Endothelial cell of umbilical vein (primary cell): ENCODE data around the gene MPEG1.

Source experiments
- POLR2A ChIP-seq: IDR thresholded peaks from 2 replicates; pipeline ENCODE4 v1.6.1; 2012; ENCODE audit warnings: low read depth, mild to moderate bottlenecking, control low read depth, low read length
- TF ChIP-seq, protein P1 (sequence below), 2 donors: IDR thresholded peaks; 1 replicate in 1 of 2; 2 replicates in 1 of 2; pipeline ENCODE4 v1.5.1; 2011; ENCODE audit warnings: low read length in 2 of 2, mild to moderate bottlenecking in 2 of 2, moderate library complexity in 2 of 2, control low read depth in 1 of 2, inconsistent platforms in 1 of 2, low read depth in 1 of 2; ENCODE audit not compliant: insufficient read depth in 1 of 2; ENCODE audit errors: extremely low read depth in 1 of 2

DNA sequence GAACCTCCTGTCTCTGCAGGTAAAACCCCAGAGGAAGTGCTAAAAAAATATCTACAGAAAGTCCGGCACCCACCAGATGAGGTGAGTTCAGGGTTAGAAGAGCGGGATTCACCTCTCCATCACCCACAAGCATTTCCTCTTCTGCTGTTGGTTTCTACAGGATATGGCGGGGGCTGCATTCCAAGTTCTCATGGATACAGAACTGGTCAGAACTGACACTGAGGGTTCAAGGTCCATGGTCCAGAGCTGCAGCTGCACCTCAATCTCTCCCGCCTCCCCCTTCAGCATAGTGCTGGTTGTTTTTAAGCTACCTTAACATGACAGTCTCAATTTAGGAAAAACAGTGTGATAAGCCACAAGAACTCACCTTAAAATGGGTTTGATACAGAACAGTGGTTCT, 21.6 kb downstream of the MPEG1 start:
- TF ChIP-seq, protein P1, sequence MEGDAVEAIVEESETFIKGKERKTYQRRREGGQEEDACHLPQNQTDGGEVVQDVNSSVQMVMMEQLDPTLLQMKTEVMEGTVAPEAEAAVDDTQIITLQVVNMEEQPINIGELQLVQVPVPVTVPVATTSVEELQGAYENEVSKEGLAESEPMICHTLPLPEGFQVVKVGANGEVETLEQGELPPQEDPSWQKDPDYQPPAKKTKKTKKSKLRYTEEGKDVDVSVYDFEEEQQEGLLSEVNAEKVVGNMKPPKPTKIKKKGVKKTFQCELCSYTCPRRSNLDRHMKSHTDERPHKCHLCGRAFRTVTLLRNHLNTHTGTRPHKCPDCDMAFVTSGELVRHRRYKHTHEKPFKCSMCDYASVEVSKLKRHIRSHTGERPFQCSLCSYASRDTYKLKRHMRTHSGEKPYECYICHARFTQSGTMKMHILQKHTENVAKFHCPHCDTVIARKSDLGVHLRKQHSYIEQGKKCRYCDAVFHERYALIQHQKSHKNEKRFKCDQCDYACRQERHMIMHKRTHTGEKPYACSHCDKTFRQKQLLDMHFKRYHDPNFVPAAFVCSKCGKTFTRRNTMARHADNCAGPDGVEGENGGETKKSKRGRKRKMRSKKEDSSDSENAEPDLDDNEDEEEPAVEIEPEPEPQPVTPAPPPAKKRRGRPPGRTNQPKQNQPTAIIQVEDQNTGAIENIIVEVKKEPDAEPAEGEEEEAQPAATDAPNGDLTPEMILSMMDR (IDR thresholded peaks at IDR 0.05; ENCODE audit: extremely low read depth in 1 of 2, insufficient read depth in 1 of 2, low read depth in 1 of 2, low read length in 2 of 2): no peak
- no peak for TF ChIP-seq POLR2A
